Left kidney (tissue), 2 donors: ENCODE measurements around the gene F3. TPM values are rescaled to one million over a fixed set of nuclear protein-coding genes. Genes with fewer than 3 reads are reported as not detected.

Experiments
- DNase-seq: peaks from one replicate; pipeline ENCODE4 v3.0.0-alpha.2; 2013
- polyA plus RNA-seq: library from polyadenylated mRNA; unstranded; fragments of 120-200 nt; gene quantifications from one replicate; pipeline ENCODE4 v1.2.1, GENCODE V29; 2013; ENCODE audit not compliant: insufficient read length

F3 gene
- polyA plus RNA-seq, 1 donor, result 51.1 TPM

DNA sequence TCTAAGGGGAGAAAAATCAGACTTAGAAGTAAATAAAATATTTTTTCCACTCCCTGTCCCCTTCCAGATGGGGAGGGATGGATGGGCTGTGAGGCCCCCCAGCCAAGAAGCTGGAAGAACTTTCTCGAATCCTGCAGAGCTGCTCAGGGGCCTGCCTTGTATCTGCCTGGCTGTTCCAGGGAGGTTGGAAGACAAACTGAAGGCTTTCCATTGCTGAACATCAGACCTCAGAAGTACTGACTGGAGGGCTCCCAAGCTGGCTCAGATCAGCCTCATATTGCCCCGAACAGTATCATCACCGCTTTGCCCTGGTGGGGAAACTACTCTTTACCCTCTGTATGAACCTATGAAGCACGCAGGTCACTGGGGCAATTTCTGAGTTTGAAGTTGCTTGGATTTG lies 12.4 kb upstream of the F3 start:
- DNase-seq, result no peak

DNA sequence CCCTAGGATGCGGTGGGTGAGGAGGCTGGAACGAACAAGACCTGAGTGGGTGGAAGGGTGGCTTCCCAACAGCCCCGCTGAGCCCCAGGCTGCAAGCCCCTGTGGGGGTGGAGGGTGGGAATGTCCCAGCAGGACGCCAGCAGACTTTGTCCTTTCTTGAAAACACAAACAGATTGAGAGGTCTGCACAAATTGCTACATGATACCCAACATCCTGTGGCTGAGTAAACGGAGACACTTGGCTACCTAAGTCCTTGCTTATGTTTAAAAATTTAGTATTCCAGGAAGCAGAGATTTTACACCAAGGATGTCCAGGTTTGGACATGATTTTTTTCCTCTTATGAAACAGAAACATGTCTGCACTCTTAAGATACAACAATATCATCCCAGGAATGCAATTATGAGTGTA lies 11.8 kb upstream of the F3 start:
- DNase-seq, result no peak

DNA sequence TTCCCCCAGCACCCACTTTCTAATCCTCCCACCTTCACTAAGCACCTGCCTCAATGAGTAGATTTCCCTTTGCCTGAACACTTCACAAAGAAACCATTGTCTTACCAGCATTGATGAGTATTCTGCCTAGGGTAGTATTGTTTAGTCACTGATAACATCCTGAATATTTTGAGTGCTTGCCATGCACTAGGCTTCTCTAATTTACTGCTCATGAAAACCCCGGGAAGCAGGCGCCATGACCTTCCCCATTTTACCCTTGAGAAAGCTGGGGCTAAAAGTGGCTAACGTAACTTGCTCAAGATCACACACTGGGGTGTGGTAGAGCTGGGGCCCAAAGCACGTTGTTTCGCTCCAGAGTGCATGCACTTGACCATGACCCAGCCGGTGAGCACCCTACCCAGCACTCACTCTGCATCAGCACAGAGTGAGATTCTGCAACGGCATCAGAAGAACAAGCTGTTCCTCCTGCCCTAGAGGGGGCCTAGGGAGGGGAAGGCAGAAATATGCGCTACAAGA lies 10.6 kb upstream of the F3 start:
- DNase-seq, result no peak

- no peak for DNase-seq
Observed at GRCh38 chr1:94551449-94551848, 9.9 kb upstream of the F3 start.

DNA sequence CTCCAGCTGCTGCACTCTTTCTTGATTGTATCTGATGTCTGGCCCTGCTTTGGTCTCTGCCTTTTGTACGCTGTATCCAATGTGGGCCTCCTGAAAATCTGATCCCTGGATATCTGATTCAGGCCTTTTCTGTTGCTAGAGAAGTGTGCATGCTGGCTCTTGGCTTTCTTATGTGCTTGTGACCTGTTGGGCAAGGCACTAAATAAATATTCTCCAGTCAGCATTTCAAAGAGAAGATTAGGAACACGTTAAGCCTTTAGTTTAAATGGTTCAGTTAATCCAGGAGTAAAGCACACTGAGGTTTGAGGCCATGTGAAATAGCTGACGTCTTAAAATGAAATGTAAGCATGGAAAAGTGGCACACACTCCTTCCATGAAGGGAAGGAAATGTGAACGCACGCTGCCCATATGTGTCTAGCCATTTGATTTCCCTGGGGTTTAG lies 9.3 kb upstream of the F3 start:
- DNase-seq, result no peak

DNA sequence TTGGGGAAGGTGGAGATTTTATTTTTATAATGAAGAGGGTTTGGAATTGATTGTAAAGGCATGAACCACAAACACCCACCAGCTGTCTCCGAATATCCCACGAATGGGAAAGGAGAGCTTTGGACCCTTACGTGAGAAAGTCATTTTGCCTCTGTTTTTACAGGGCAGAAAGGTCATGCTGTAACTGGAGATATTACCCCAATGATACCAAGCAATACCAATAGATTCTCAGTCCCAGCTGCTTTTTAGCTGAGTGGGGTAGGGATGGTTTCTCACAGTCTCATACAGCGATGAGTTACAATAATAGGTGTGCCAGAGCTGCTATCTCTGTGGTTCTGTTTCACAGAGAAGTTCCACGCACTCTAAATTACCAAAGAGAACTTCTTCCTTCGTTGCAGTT lies 8.8 kb upstream of the F3 start:
- DNase-seq, result no peak

DNA sequence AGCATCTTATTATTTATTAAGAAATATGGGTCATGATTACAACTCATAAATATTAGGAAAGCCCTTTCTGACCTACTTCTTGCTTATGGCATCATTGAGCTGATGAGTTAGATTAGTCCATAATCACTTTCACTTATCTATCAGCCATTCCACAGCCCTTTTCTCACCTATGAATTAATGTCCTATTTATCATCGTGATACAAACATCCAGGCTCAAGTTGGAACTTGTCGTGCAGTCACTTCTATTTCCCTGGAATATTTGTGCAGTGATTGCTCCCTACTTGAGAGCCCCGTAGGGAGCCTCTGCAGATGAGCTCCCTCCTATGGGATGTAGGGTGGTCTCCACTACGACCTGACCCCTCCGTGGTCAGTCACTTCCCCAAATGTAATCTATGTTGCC lies 8.1 kb upstream of the F3 start:
- DNase-seq, result no peak

GRCh38 chr1:94544706-94545490 lies 3.3 kb upstream of the F3 start:
- DNase-seq, result no peak

DNA sequence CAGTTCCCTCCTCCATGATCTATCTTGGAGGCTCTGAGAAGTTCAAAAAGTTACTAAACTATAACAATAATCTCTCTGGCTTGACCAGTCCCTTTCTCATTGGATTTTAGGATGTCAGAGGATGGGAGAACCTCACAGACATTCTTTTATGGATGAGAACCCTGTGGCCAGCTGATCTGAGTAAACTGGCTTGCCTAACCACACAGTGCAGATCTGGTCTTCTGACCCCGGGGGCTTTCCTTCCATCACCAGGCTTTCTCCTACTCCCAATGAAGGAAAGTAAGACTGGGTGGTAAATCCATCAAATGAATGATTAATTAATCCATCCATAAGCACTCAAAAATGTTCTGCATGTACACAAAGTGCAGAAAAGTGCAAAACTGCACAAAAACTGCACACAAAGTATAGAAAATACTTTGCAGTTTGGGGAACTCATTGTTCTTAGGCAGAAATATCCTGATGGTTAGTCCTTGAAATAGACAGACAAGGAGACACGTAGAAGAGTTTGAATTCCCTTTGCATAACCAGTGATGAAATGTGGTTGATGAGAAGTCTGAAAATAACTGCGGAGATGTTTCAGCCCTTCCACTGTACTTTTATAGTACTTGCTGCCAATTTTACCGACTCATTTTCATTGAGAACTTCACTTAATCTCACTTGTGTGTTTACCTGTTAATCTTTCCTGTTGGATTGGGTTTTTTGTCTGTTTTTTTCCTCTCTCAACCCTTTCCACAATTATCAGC lies 2.5 kb upstream of the F3 start:
- DNase-seq, result no peak

DNA sequence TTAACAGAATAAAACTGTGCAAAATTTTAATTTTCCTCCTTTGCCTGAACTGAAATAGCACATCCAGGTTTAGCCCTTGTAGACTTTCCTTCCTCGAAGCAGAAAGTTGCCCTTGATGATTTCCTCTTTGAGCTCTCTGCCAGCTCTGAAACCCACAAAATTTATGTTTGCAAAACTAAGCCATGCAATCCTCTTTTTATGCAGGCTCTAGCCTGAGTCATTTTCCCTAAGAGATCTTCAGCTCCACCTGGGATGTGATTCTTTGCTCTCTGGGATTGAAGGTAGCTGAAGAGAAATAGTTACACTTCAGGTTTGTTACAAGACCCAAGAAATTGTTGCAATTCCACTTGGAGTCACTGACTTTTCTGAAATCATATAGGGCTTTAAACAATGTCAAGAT lies 1.4 kb upstream of the F3 start:
- no peak for DNase-seq

DNA sequence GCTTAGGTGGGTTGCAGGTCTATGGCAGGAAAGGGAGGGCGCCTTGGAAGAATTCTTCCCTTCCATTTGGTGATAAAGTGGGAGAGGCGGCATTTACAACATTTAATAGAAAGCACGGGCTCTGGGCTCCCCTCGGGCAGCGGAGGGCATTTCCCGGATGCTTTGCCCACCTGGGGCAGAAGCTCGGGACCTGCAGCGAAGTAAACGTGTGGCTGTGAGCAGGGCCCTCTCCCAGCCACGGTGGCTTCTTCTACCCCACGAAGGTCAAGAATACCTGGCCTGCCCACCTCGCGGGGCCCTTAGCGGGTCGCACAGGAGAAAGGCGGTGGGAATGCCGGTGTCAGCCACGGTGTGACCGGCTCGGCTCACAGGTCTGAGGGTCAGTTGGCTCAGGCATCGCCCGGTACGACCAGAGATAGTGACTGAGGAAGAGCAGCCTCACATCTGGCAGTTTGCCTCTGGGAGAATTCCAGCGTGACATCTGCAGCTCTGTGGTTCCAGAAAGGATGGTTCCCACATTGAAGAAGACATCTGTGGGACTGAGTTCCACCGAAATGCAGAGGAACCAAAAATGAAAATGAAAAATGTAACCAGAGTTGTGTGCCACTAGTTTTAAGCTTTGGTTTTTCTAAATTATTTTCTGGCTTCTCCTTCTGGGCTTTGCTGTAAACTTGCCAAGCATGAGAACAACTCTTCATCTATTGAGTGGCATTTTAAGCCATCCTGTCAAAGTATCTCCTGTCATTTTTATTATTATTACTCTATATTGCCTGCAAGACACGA lies 720 bp upstream of the F3 start:
- no peak for DNase-seq

GRCh38 chr1:94540440-94541245 lies 916 bp downstream of the F3 start:
- DNase-seq, result no peak

DNA sequence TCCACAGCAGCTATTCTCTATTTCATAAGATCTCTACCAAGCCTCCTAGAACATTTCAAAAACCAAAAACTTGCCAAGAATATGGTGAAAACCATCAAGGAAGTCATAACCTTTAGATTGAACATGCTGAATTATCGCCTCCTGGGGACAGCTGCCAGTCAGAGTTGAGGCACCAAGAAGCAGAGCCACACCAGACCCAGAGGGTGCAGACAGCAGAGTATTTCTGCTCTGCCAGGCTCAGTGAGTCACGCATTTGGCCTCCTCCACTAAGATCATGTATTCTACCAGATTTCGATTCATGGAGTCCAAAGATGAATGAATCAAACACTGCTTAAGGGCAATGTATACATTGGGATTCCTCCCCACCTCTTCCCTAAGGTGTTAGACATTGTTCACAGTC lies 2.1 kb downstream of the F3 start:
- DNase-seq, result no peak

DNA sequence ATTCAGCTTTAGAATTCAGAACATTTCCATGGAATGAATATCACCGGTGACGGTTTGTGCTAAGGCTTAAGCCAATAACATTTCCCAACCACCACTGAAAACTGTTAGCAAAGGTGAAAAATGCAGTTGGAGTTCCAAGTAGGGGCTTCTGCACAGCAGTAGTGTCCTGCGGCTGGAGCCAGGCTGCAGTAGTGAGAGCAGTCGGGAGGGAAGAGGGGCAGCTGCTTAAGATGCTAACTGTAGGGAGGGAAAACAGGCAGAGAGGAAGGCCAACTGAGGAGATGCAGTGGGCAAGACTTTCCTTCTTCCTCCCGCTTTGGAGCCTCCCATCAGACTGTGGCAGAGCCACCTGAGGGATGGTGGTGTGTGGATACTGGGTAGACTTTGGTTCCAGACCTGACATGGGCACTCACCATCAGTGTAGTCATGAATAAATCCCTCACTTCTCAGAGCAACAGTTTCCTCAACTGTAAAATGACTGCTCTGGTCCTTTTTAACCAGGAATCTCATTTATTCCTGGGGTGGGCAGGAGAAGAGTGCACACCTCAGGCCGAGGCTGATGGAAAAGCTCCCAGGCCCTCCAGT lies 3.2 kb downstream of the F3 start:
- DNase-seq, result no peak

DNA sequence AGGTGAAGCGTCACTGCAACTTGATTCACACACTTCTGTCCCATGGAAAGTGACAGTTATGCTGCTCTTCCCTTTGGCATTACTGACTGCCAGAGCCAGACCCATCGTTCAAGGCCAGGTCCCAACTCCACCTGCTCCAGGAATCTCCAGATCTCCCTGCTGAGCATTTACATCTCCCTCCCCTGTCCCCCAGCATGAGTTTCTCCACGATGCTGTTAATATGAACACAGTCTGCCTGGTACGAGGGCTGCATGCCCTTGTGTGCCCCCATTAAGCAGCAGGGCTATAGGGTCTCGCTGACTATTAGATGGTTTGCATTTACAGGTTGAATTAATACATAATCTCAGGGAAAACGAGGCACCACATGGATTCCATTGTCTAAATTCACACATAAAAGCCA lies 4.3 kb downstream of the F3 start:
- DNase-seq, result no peak

GRCh38 chr1:94535879-94536278 lies 5.7 kb downstream of the F3 start:
- DNase-seq, result no peak

DNA sequence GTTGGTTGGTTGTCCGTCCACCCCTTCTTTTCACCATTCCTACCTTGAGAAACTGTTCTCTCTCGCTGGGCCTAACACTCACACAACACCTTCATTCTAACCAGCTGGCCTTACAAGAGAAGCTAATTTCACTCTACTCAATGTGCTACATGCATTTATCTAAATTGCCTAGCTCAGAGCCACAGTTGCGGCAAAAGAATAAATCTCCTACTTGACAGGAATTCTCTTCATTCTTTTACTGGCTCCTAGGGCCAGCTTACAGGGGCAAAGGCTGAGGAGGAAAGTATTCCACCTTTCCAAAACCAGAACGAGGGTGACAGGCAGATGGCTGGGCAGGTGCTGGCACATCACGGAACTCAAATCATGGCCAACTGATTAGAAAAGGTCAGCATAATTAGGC lies 6.5 kb downstream of the F3 start:
- no peak for DNase-seq

- DNase-seq, result no peak
Observed at GRCh38 chr1:94532077-94532476, 9.5 kb downstream of the F3 start.

GRCh38 chr1:94531664-94532063 lies 9.9 kb downstream of the F3 start:
- DNase-seq, result no peak

DNA sequence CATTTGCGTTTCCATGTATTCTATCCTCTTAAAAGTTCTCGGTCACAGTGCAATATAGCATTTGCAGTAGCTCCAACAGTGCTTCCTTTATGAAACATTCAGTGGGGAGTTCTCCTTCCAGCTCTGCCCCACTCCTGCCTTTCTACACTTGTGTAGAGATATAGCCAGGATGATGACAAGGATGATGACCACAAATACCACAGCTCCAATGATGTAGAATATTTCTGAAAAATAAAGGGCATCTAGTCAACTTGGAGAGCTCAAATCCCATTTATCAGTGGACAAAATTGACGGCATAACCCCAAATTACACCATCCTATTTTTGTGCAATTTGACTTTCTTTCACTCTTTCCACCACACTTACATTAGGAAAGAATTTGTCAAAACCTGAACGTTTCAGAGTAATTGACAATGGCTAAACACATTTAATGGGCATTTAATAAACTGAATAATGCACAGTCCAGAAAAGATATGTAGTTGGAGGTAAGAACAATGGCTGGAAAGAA lies 11.1 kb downstream of the F3 start:
- DNase-seq, result no peak

DNA sequence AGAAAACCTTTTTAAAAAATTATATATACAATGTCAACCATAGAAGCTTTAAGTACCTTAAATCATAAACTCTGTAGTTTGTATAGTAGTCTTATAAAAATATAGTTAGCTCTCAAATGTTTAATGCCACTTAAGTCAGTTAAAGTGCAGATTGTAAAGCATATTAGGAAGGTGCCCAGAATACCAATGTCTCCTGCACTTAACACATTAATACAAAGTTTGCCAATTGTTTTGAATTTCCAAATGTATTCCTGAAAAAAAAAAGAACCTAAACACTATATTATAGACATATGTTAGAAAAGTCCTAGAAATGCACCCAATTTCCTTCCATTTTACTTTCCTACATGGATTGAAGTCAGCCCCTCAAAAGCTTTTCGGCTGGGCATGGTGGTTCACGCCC lies 12.1 kb downstream of the F3 start:
- DNase-seq, result no peak
